NB4 (cell line): ENCODE measurements around the gene NBPF12.
"Not testable (repeated sequence)": the region's sequence is repeated elsewhere in the genome, so short reads cannot be mapped to it uniquely, and the experiment has no call there.

Experiments
- CTCF ChIP-seq: IDR thresholded peaks from one replicate; pipeline ENCODE4 v1.5.1; 2012; ENCODE audit warnings: low read depth, low read length
- MYC ChIP-seq: IDR thresholded peaks from 2 replicates; pipeline ENCODE4 v1.6.1; 2011; ENCODE audit warnings: low read depth, low read length
- POLR2A ChIP-seq: IDR thresholded peaks from 2 replicates; pipeline ENCODE4 v1.6.1; 2011; ENCODE audit warnings: mild to moderate bottlenecking; ENCODE audit not compliant: insufficient read length; ENCODE audit errors: extremely low read depth

- TF ChIP-seq CTCF, POLR2A, MYC: not testable (repeated sequence)
Measured at GRCh38 chr1:146948127-146948526, 10.0 kb downstream of the NBPF12 start.
